ENCODE measurements around the gene RASL10A.
A peak's percentile ranks its signal among the peaks of the same experiment; 100 is the strongest.

Gene RASL10A

GRCh38 chr22:29342577-29343312 is 27.2 kb upstream of the RASL10A start:
- peaks cover 6% of the 10 kb centered on the region for H3K4me1 Mint-ChIP-seq
- no peak for ATAC-seq
- DNase-seq (ENCODE audit: low spot score in 2 of 2), result no peak
- H3K9me3 Mint-ChIP-seq, result no peaks in the 10 kb centered on the region
- H3K4me3 Mint-ChIP-seq, result no peak overlapping the region
- H3K27ac Mint-ChIP-seq, result peak overlapping the region; percentile 39
- peaks cover 82% of the 10 kb centered on the region for H3K36me3 Mint-ChIP-seq

- peaks cover 6% of the 10 kb centered on the region for H3K4me1 Mint-ChIP-seq
Measured at GRCh38 chr22:29342177-29342576, 26.7 kb upstream of the RASL10A start.

DNA sequence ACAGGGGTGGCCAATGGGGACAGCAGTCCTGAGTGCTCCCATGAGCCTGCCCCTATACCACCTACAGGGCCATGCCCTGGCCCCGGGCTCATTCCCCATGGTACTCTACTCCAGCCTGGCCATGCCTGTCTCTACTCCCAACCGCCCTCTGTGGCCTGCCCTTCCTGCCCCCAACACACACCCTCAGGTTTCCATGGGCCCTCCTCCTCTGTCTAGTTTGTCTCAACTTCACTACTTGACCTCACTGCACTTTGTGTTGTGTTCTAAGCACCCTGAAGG is 26.3 kb upstream of the RASL10A start:
- DNase-seq (ENCODE audit: low spot score in 2 of 2) (no peak), ATAC-seq (no peak)
- Mint-ChIP-seq H3K27ac (peak overlapping the region; percentile 39), H3K4me3 (no peak overlapping the region), H3K36me3 (peaks cover 90% of the 10 kb centered on the region), H3K4me1 (peaks cover 6% of the 10 kb centered on the region), H3K9me3 (no peaks in the 10 kb centered on the region)

More at GRCh38 chr22:29342177-29342576, 26.7 kb upstream of the RASL10A start:
- Mint-ChIP-seq H3K9me3 (no peaks in the 10 kb centered on the region), H3K27ac (peak overlapping the region; percentile 39), H3K4me3 (no peak overlapping the region), H3K36me3 (peaks cover 88% of the 10 kb centered on the region)
- ATAC-seq (no peak), DNase-seq (ENCODE audit: low spot score in 2 of 2) (no peak)

DNA sequence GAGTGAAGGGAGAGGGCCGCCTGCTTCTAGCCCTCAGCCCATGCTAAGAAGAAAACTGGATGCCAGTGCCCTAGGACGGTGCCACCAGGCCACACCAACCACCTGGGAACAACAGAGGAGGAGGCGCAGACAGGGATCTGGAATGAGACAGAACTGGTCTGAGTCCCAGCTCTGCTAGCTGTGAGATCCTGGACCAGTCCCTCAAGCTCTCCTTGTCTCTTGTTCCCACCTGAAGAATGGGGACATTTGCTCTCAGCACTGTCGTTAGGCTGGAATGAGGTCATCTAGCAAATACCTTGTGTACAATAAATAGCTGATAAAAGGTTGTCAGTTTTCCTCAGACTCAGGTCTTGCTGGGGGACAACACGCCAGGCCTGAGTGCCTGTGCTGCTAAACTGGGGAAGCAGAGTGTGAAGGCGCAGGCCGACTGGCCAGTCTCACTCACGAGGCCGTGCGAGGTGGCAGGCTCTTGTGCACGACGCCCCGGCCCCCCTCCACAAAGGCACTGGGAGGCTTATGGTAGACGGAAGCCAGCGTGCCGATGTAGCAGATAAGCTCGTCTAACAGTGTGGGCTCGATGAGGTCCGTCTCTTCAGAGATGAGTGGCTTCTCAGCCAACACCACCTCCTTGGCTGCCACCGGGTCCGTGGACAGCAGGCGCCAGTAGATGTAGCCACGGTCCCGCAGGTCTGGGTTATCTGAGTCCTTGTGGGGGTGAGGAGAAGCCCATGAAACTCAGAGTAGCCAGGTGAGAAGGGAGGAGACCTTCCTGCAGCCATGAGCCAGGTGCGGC is 25.8 kb upstream of the RASL10A start:
- Mint-ChIP-seq H3K27ac (no peak overlapping the region), H3K4me1 (peaks cover 6% of the 10 kb centered on the region), H3K4me3 (no peak overlapping the region), H3K36me3 (peaks cover 90% of the 10 kb centered on the region), H3K9me3 (no peaks in the 10 kb centered on the region)
- no peak for DNase-seq (ENCODE audit: low spot score in 2 of 2)
- ATAC-seq, result no peak

- peaks cover 6% of the 10 kb centered on the region for H3K4me1 Mint-ChIP-seq
Measured at GRCh38 chr22:29340566-29340965, 25.1 kb upstream of the RASL10A start.

DNA sequence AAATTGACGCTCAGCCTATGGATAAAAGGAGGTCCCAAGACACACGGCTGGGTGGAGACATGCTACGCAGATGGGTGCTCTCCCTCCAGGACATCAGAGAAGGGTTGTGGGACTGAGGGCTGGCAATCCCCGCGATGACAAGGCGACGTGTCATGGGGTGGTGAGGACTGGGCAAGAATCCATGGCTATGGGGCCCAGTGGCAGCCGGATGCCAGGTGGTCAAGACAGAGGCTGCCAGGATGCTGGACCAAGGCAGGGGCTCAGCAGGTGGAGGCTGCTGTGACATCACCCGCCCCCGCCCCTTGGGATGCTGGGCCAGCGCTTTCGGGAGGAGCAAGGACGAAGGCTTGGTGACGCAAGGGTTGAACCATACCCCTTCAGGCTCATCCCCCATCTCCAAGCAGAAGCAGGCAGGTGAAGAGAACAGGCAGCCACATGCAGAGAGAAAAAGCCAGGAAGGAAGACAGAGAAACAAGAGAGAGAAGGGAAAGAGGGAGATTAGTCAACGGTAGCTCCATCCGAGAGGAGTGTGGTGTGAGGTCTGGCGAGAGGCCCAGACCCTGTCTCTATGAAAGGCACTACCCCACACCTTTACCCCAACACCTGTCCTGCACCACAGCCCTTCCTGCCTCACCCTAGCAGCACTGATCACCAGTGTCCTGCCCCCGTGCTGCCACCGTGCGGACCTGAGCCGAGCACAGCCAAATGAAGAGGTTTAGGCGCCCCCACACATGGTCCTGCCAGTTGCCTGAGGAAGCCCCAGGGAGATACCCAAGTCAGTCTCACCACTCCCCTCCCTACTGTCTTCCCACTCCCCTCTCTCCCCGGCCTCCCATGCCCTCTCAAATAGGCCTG is 24.1 kb upstream of the RASL10A start:
- ATAC-seq, result no peak
- H3K27ac Mint-ChIP-seq, result peak overlapping the region; percentile 77
- H3K36me3 Mint-ChIP-seq, result peaks cover 77% of the 10 kb centered on the region
- no peak overlapping the region for H3K4me3 Mint-ChIP-seq
- H3K4me1 Mint-ChIP-seq, result peaks cover 6% of the 10 kb centered on the region
- no peaks in the 10 kb centered on the region for H3K9me3 Mint-ChIP-seq
- no peak for DNase-seq (ENCODE audit: low spot score in 2 of 2)

More at GRCh38 chr22:29340566-29340965, 25.1 kb upstream of the RASL10A start:
- no peak for DNase-seq (ENCODE audit: low spot score in 2 of 2)
- Mint-ChIP-seq H3K4me3 (no peak overlapping the region), H3K9me3 (no peaks in the 10 kb centered on the region), H3K27ac (no peak overlapping the region), H3K36me3 (peaks cover 86% of the 10 kb centered on the region)
- ATAC-seq, result no peak

GRCh38 chr22:29338398-29338797 is 22.9 kb upstream of the RASL10A start:
- no peak for DNase-seq (ENCODE audit: low spot score in 2 of 2)
- H3K9me3 Mint-ChIP-seq, result no peaks in the 10 kb centered on the region
- H3K27ac Mint-ChIP-seq, result no peak overlapping the region
- peaks cover 69% of the 10 kb centered on the region for H3K36me3 Mint-ChIP-seq
- ATAC-seq, result no peak
- H3K4me3 Mint-ChIP-seq, result no peak overlapping the region
- H3K4me1 Mint-ChIP-seq, result peaks cover 6% of the 10 kb centered on the region

GRCh38 chr22:29337631-29338284 is 22.3 kb upstream of the RASL10A start:
- DNase-seq (ENCODE audit: low spot score in 2 of 2), result no peak
- no peaks in the 10 kb centered on the region for H3K9me3 Mint-ChIP-seq
- H3K4me3 Mint-ChIP-seq, result no peak overlapping the region
- H3K4me1 Mint-ChIP-seq, result peaks cover under 1% of the 10 kb centered on the region
- H3K27ac Mint-ChIP-seq, result no peak overlapping the region
- no peak for ATAC-seq
- peaks cover 67% of the 10 kb centered on the region for H3K36me3 Mint-ChIP-seq

DNA sequence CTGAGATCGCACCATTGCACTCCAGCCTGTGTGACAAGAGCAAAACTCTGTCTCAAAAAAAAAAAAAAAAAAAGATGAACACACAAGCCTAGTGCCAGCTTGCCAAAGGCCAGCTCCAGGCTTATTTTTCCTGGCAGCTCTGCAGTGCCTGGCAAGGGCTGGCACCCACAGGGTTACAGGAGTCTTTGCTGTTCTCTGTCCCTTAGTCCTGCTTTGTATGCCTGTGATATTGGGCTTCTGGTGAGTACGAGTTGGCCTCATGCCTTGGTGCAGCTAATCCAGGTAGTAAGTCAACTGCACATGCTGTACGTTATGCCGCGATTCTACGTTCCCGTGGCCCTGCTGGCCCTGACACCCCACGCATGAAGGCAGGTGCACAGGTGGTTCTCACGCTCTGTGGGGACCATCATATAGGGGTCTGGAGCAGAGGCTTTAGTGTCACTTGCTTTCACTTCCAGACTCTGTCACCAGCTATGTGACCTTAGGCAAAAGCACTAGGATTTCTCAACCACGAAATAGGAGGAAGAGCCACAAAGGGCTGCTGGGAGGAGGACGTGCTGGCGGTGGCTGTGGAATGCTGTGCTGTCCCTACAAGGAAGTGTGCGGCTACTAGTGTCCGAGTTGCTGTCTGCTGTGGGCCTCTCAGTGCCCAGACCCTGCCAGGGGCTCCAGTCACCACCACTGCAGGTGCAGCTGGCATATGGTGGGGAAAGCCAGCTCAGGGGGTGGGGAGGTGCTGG is 21.4 kb upstream of the RASL10A start:
- DNase-seq (ENCODE audit: low spot score in 2 of 2) (no peak), ATAC-seq (no peak)
- no peak overlapping the region for H3K27ac Mint-ChIP-seq
- H3K4me3 Mint-ChIP-seq, result no peak overlapping the region
- H3K36me3 Mint-ChIP-seq, result peaks cover 66% of the 10 kb centered on the region
- no peaks in the 10 kb centered on the region for H3K4me1 Mint-ChIP-seq
- no peaks in the 10 kb centered on the region for H3K9me3 Mint-ChIP-seq

GRCh38 chr22:29335656-29336055 is 20.2 kb upstream of the RASL10A start:
- H3K36me3 Mint-ChIP-seq, result peaks cover 63% of the 10 kb centered on the region
- no peaks in the 10 kb centered on the region for H3K9me3 Mint-ChIP-seq
- no peaks in the 10 kb centered on the region for H3K4me1 Mint-ChIP-seq
- ATAC-seq (no peak), DNase-seq (ENCODE audit: low spot score in 2 of 2) (no peak)
- no peak overlapping the region for H3K4me3 Mint-ChIP-seq
- peak overlapping the region; percentile 84 for H3K27ac Mint-ChIP-seq

DNA sequence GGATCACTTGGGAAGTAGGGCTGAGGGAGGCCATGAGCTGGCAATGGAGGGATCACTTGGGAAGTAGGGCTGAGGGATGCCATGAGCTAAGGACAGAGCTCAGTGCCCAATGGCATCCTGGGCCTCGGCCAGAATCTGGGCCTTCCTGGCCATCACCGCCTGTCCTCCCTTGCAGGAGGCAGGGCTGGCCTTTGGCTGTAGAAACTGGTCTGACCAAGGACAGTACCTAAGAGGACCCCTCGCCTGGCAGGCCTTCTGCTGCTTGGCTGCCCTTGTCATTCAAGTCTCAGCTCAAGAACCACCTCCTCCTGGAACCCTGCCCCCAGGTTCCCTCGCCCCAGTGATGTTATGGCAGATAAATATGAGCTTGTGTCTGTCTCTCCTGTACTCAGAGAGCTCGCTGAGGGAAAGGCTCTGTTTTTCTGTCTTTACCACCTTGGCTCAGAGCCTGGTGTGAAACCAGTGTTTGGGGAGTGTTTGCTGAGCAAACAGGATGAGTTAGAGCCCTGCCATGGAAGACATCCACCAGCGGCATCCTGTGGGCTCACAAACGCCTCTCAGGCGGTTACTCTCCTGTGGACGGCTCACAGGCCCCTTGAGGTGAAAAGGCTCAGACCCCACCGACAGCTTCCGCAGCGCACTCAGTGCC is 19.3 kb upstream of the RASL10A start:
- Mint-ChIP-seq H3K4me1 (no peaks in the 10 kb centered on the region), H3K9me3 (no peaks in the 10 kb centered on the region), H3K36me3 (peaks cover 55% of the 10 kb centered on the region), H3K27ac (peak overlapping the region; percentile 84), H3K4me3 (no peak overlapping the region)
- no peak for ATAC-seq
- DNase-seq (ENCODE audit: low spot score in 2 of 2), result no peak

GRCh38 chr22:29334148-29334547 is 18.7 kb upstream of the RASL10A start:
- Mint-ChIP-seq H3K4me1 (no peaks in the 10 kb centered on the region), H3K4me3 (no peak overlapping the region), H3K9me3 (no peaks in the 10 kb centered on the region), H3K27ac (no peak overlapping the region), H3K36me3 (peaks cover 54% of the 10 kb centered on the region)
- DNase-seq (ENCODE audit: low spot score in 2 of 2) (no peak), ATAC-seq (no peak)

DNA sequence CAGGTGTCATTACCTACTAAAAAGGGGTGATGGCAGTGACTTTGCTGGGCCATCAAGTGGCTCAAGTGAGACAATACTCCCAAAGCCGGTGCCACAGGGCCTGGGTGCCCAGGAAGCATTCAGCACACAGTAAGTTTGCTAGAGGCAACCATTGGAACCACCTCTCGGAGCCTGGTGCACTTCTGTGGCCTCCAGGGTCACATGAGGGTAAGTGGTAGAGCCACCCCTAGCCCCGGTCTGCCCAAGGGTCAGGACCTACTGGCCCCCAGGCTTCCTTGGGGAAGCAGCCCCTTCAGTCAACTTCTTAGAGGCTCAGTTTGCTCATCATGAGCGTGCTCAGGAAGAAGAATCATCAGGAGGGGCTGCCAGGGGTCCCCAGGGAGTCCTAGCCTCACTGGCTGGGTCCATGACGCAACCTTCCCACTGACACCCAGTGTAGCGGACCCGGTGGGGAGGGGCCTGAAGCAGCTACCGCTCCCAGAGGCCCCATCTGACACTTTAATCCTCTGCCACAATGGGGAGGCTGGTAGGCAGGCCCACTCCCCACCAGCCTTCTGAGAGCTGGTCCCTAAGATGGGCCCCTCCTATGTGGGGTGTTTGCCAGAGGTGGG is 17.5 kb upstream of the RASL10A start:
- DNase-seq (ENCODE audit: low spot score in 2 of 2) (no peak), ATAC-seq (no peak)
- peaks cover 43% of the 10 kb centered on the region for H3K36me3 Mint-ChIP-seq
- H3K27ac Mint-ChIP-seq, result peak overlapping the region; percentile 50
- H3K4me1 Mint-ChIP-seq, result no peaks in the 10 kb centered on the region
- H3K4me3 Mint-ChIP-seq, result no peak overlapping the region
- no peaks in the 10 kb centered on the region for H3K9me3 Mint-ChIP-seq

All from stimulated activated effector memory CD8-positive, alpha-beta T cell treated with anti-CD3 and anti-CD28 coated beads, Interleukin-12 subunit alpha, Interleukin-12 subunit beta, amount 100 ng/mL, for 72 hours (primary cell).